Measurements from ENCODE around the gene HES1.

The HES1 gene

GRCh38 chr3:194119831-194120590 lies 15.9 kb upstream of the HES1 start:
- no peak for TF ChIP-seq CTCF (IDR thresholded peaks at IDR 0.05; ENCODE audit: extremely low read depth, insufficient read depth, missing control alignments)
- DNase-seq (ENCODE audit: low spot score) = no peak
- in situ Hi-C loops (cut with MboI; ENCODE audit: low pct_unique_long_range_greater_than_20kb, low sequenced_read_pairs, unreplicated experiment) = no loop called here

- TF ChIP-seq CTCF (IDR thresholded peaks at IDR 0.05; ENCODE audit: extremely low read depth, insufficient read depth, missing control alignments) = no peak
- in situ Hi-C loops (cut with MboI; ENCODE audit: low pct_unique_long_range_greater_than_20kb, low sequenced_read_pairs, unreplicated experiment) = no loop called here
- no peak for DNase-seq (ENCODE audit: low spot score)
These were observed 14.9 kb upstream of the HES1 start for GRCh38 chr3:194120789-194121770.

- in situ Hi-C loops (cut with MboI; ENCODE audit: low pct_unique_long_range_greater_than_20kb, low sequenced_read_pairs, unreplicated experiment) = no loop called here
- DNase-seq (ENCODE audit: low spot score) = no peak
- no peak for TF ChIP-seq CTCF (IDR thresholded peaks at IDR 0.05; ENCODE audit: extremely low read depth, insufficient read depth, missing control alignments)
These were observed 13.9 kb upstream of the HES1 start for GRCh38 chr3:194121891-194122631.

GRCh38 chr3:194123726-194124125 lies 12.2 kb upstream of the HES1 start:
- DNase-seq (ENCODE audit: low spot score) = no peak
- TF ChIP-seq CTCF (IDR thresholded peaks at IDR 0.05; ENCODE audit: extremely low read depth, insufficient read depth, missing control alignments) = no peak

GRCh38 chr3:194124193-194124592 lies 11.8 kb upstream of the HES1 start:
- no peak for DNase-seq (ENCODE audit: low spot score)
- in situ Hi-C loops (cut with MboI; ENCODE audit: low pct_unique_long_range_greater_than_20kb, low sequenced_read_pairs, unreplicated experiment) = no loop called here
- no peak for TF ChIP-seq CTCF (IDR thresholded peaks at IDR 0.05; ENCODE audit: extremely low read depth, insufficient read depth, missing control alignments)

More at GRCh38 chr3:194123726-194124125, 12.2 kb upstream of the HES1 start:
- in situ Hi-C loops (cut with MboI; ENCODE audit: low pct_unique_long_range_greater_than_20kb, low sequenced_read_pairs, unreplicated experiment) = no loop called here

GRCh38 chr3:194125442-194125841 lies 10.5 kb upstream of the HES1 start:
- TF ChIP-seq CTCF (IDR thresholded peaks at IDR 0.05; ENCODE audit: extremely low read depth, insufficient read depth, missing control alignments) = no peak
- in situ Hi-C loops (cut with MboI; ENCODE audit: low pct_unique_long_range_greater_than_20kb, low sequenced_read_pairs, unreplicated experiment) = no loop called here
- DNase-seq (ENCODE audit: low spot score) = no peak
